D721Med (cell line): Measurements from ENCODE around the gene TMEM53.

Experiments used
- DNase-seq: peaks from one replicate; pipeline ENCODE4 v3.0.0; 2011; ENCODE audit warnings: low spot score; ENCODE audit not compliant: insufficient read length
- FAIRE-seq: peaks from 2 replicates; lab custom pipeline; 2011; peaks lifted over from hg19 to GRCh38; lab: Jason Lieb, UNC
- CTCF ChIP-seq: IDR thresholded peaks from 2 replicates; pipeline ENCODE4 v1.5.1; 2012; ENCODE audit warnings: mild to moderate bottlenecking, control low read depth; ENCODE audit not compliant: insufficient read depth; ENCODE audit errors: missing control alignments

Gene TMEM53

GRCh38 chr1:44617703-44618029, 56.6 kb downstream of the TMEM53 start:
- DNase-seq (no peak), FAIRE-seq (no peak)
- no peak for TF ChIP-seq CTCF

DNA sequence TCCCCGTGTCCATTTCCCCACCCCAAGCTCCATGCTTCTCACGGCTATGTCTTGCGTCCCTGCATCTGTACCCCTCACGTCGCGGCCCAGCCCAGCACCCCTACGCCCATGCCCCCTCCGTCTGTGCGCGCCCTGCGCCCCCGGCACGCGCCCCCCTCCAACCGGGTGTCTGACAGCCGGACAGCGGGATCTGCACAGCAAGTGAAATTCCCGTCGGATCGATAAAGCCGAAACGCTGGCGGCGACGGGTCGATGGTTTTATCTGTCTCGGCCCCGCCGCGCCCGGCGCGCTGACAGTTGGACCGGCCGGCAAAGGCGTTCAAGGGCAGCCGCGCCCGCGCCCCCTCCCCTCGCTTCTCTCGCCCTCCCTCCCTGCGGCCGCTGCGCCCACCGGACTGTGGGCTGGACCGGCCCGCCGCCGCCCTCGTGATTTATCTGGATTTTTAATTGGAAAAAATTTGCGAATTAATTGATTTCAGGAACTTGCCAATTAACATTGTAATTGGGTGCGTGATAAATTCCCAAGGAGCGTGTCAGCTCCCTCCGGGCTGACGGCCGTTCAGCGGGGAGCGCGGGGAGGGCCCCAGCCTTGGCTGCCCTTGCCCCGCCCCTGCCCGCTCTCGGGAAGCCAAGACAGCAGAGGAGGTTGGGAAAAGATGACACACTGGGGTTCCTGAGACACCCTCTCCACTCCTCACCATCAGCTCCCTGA, 57.1 kb downstream of the TMEM53 start:
- no peak for TF ChIP-seq CTCF
- FAIRE-seq (no peak), DNase-seq (no peak)

GRCh38 chr1:44616284-44616990, 57.8 kb downstream of the TMEM53 start:
- DNase-seq (no peak), FAIRE-seq (no peak)
- no peak for TF ChIP-seq CTCF

- no peak for DNase-seq
- TF ChIP-seq CTCF: no peak
- FAIRE-seq: no peak
Measured at GRCh38 chr1:44613941-44614340, 60.3 kb downstream of the TMEM53 start.

DNA sequence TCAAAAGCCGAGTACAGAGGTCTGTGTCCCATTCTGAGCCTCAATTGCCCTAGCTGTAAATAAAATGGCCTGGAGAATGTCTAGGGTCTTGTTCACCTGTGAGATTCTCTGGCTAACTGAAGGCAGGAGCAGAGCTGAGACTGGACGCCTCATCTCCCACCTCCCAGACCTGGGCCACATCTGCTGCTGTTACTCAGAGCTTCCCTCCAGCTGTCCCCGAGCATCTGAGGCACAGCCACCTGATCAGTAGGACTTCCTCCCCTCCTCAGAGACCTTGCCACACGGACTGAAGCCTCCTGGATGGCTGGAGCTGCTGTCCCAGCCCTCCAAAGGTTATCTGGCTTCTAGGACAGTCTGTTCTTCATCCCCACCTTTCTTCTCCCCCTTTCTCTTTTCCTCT, 62.4 kb downstream of the TMEM53 start:
- FAIRE-seq (no peak), DNase-seq (no peak)
- no peak for TF ChIP-seq CTCF

DNA sequence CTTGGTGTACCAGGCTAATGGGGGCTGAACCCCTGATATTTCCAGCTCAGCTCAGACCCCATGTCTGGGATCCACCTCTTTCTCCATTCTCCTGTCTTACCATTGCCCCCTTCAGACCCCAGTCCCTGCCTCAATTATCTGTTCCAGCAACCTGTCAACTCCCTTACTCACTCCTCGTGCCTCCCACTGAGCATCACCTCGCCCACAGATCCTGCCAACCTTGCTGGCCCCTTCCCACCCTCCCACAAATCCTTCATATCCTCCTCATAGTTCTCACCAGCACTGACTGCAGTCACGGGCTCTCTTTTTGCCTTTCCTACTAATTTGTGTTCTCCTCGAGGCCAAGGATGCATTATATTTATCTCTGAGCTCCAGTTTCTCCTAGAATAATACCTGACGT, 62.9 kb downstream of the TMEM53 start:
- TF ChIP-seq CTCF: no peak
- DNase-seq: no peak
- no peak for FAIRE-seq

- no peak for TF ChIP-seq CTCF
- FAIRE-seq: no peak
- DNase-seq: no peak
Measured at GRCh38 chr1:44610527-44611148, 63.6 kb downstream of the TMEM53 start.
